GM06990 (cell line): ENCODE measurements around the gene CENPX.

Experiments
- DNase-seq: peaks from one replicate; pipeline ENCODE4 v3.0.0-alpha.2; 2011; ENCODE audit not compliant: insufficient read length; ENCODE audit errors: extremely low read depth
- H3K27me3 ChIP-seq: replicated peaks from 2 replicates; pipeline ENCODE4 v1.6.0; 2011; ENCODE audit warnings: low read length; ENCODE audit not compliant: control insufficient read depth, insufficient read depth
- H3K36me3 ChIP-seq: 2 replicates; pipeline ENCODE4 v1.5.1; 2011; ENCODE audit warnings: low read length; ENCODE audit not compliant: control insufficient read depth, insufficient read depth
- H3K4me3 ChIP-seq: replicated peaks from 2 replicates; pipeline ENCODE4 v1.5.1; 2011; ENCODE audit warnings: low read depth, mild to moderate bottlenecking, control low read depth, low read length
- CTCF ChIP-seq: IDR thresholded peaks from 2 replicates; pipeline ENCODE4 v1.5.1; 2011; ENCODE audit warnings: low read length, control low read depth, mild to moderate bottlenecking, inconsistent platforms; ENCODE audit not compliant: insufficient read depth, poor library complexity, severe bottlenecking

CENPX gene

GRCh38 chr17:82022310-82022980, at the start of gene CENPX:
Gene CENPX (minus strand): TSS chr17:82022878. CDS start chr17:82022861, 17 bp downstream.
- TF ChIP-seq CTCF = no peak

GRCh38 chr17:82070611-82071010, 47.9 kb upstream of the CENPX start:
- no peak overlapping the region for H3K4me3 ChIP-seq
- no peaks in the 10 kb centered on the region for H3K27me3 ChIP-seq
- no peak for TF ChIP-seq CTCF
- no peaks in the 10 kb centered on the region for H3K36me3 ChIP-seq
- no peak for DNase-seq

More at GRCh38 chr17:82022310-82022980, at the start of gene CENPX:
- Histone ChIP-seq H3K36me3 (no peaks in the 10 kb centered on the region; the same call in none of the 2 replicates), H3K4me3 (peak within 1 kb of the TSS; percentile 87), H3K27me3 (no peaks in the 10 kb centered on the region)
- no peak for DNase-seq

- H3K4me3 ChIP-seq = peak within 1 kb of the TSS; percentile 93
- TF ChIP-seq CTCF = no peak
- peak; percentile 84 for DNase-seq
- H3K27me3 ChIP-seq = no peaks in the 10 kb centered on the region
- H3K36me3 ChIP-seq = peaks cover 18% of the 10 kb centered on the region
These were observed 43.1 kb upstream of the CENPX start, which contains the start of gene DUS1L for GRCh38 chr17:82065638-82066303. Gene DUS1L (minus strand): TSS chr17:82065804. CDS start chr17:82065059, 745 bp downstream.

GRCh38 chr17:82065193-82065637, 42.5 kb upstream of the CENPX start:
- Histone ChIP-seq H3K4me3 (peak overlapping the region; percentile 93), H3K36me3 (peaks cover 22% of the 10 kb centered on the region)
- DNase-seq = peak; percentile 57

More at GRCh38 chr17:82065193-82065637, 42.5 kb upstream of the CENPX start:
- H3K27me3 ChIP-seq = no peaks in the 10 kb centered on the region
- no peak for TF ChIP-seq CTCF
